Fibroblast of mammary gland (primary cell): Measurements from ENCODE around the gene IGFLR1.

Experiments used
- DNase-seq: peaks from one replicate; pipeline ENCODE4 v3.0.0-alpha.2; 2010; ENCODE audit warnings: low read depth
- H3K4me3 ChIP-seq: 2 replicates; pipeline ENCODE4 v1.5.1; 2011; ENCODE audit warnings: low read depth, mild to moderate bottlenecking, low read length, moderate library complexity; ENCODE audit not compliant: control insufficient read depth
- TF ChIP-seq, protein P1 (sequence below): conservative IDR thresholded peaks from 2 replicates; pipeline ENCODE4 v1.5.1; 2011; ENCODE audit warnings: low read depth, low read length, inconsistent platforms; ENCODE audit not compliant: control insufficient read depth, insufficient read depth

IGFLR1 gene

GRCh38 chr19:35732540-35733179 is 9.6 kb downstream of the IGFLR1 start:
- no peak overlapping the region for H3K4me3 ChIP-seq
- no peak for DNase-seq
- TF ChIP-seq, protein P1, sequence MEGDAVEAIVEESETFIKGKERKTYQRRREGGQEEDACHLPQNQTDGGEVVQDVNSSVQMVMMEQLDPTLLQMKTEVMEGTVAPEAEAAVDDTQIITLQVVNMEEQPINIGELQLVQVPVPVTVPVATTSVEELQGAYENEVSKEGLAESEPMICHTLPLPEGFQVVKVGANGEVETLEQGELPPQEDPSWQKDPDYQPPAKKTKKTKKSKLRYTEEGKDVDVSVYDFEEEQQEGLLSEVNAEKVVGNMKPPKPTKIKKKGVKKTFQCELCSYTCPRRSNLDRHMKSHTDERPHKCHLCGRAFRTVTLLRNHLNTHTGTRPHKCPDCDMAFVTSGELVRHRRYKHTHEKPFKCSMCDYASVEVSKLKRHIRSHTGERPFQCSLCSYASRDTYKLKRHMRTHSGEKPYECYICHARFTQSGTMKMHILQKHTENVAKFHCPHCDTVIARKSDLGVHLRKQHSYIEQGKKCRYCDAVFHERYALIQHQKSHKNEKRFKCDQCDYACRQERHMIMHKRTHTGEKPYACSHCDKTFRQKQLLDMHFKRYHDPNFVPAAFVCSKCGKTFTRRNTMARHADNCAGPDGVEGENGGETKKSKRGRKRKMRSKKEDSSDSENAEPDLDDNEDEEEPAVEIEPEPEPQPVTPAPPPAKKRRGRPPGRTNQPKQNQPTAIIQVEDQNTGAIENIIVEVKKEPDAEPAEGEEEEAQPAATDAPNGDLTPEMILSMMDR = no peak

- TF ChIP-seq, protein P1 = no peak
- no peak overlapping the region for H3K4me3 ChIP-seq
- no peak for DNase-seq
These were observed 10.4 kb downstream of the IGFLR1 start for GRCh38 chr19:35731779-35732405.

- H3K4me3 ChIP-seq = no peak overlapping the region
- DNase-seq = no peak
- TF ChIP-seq, protein P1 = no peak
These were observed 10.9 kb downstream of the IGFLR1 start for GRCh38 chr19:35731353-35731752.

GRCh38 chr19:35730326-35730725 is 11.9 kb downstream of the IGFLR1 start:
- H3K4me3 ChIP-seq = no peak overlapping the region
- TF ChIP-seq, protein P1 = no peak
- DNase-seq = no peak

DNA sequence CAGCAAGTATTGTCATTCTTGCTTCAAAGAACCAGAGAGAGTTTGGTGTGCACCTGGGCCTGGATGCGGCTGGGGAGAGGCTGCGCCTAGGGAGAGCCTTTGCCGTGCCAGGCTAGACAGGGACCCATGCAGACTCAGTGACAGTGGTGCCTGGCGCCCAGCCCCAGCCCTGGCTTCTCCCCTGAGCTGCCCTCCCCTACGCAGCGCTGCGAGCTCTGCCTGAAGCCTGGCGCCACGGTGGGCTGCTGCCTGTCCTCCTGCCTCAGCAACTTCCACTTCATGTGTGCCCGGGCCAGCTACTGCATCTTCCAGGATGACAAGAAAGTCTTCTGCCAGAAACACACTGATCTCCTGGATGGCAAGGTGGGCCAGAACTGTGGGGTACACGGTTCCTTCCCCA is 12.5 kb downstream of the IGFLR1 start:
- TF ChIP-seq, protein P1 = no peak
- no peak for DNase-seq
- H3K4me3 ChIP-seq = no peak overlapping the region

GRCh38 chr19:35729021-35729420 is 13.2 kb downstream of the IGFLR1 start:
- no peak overlapping the region for H3K4me3 ChIP-seq
- no peak for DNase-seq
- TF ChIP-seq, protein P1 = no peak
